Sigmoid colon (tissue), 7 donors: ENCODE results near the gene CAPN5. TPM values are rescaled to one million over a fixed set of nuclear protein-coding genes. Genes with fewer than 3 reads are reported as not detected.
A peak's percentile ranks its signal among the peaks of the same experiment; 100 is the strongest.

Experiments
- DNase-seq: peaks from one replicate; pipeline ENCODE4 v3.0.0-alpha.2; 2019
- H3K27ac ChIP-seq, 4 donors: fragments of 200-600 bp; sonication (generic); one replicate each; pipeline ENCODE4 v1.5.1; 2016 to 2019; ENCODE audit warnings: mild to moderate bottlenecking in 1 of 4
- H3K27me3 ChIP-seq, 3 donors: fragments of 200-600 bp; sonication (generic); one replicate each; pipeline ENCODE4 v1.5.1; 2019; ENCODE audit warnings: mild to moderate bottlenecking in 1 of 3
- H3K36me3 ChIP-seq, 4 donors: fragments of 200-600 bp; sonication (generic); one replicate each; pipeline ENCODE4 v1.5.1; 2016 to 2019
- H3K4me1 ChIP-seq, 4 donors: fragments of 200-600 bp; sonication (generic); one replicate each; pipeline ENCODE4 v1.5.1; 2017 to 2019
- H3K4me3 ChIP-seq, 4 donors: fragments of 200-600 bp; sonication (generic); one replicate each; pipeline ENCODE4 v1.5.1; 2017 to 2019; ENCODE audit warnings: mild to moderate bottlenecking in 2 of 4, moderate library complexity in 1 of 4
- H3K9me3 ChIP-seq, 4 donors: fragments of 200-600 bp in 3 of 4; sonication (generic) in 3 of 4; one replicate each; pipeline versions ENCODE4 v1.5.1 to v1.6.1; 2013 to 2019
- EP300 ChIP-seq, 4 donors: sonication (generic); formaldehyde crosslinking; IDR thresholded peaks; one replicate each; pipeline ENCODE4 v1.6.1; 2017; ENCODE audit warnings: antibody characterized with exemption in 4 of 4
- POLR2A ChIP-seq, 2 donors: fragments of 450-650 bp; IDR thresholded peaks; one replicate each; pipeline ENCODE4 v1.6.1; 2016; ENCODE audit warnings: antibody characterized with exemption in 2 of 2, mild to moderate bottlenecking in 2 of 2, moderate library complexity in 2 of 2
- POLR2AphosphoS5 ChIP-seq, 4 donors: sonication (generic); formaldehyde crosslinking; IDR thresholded peaks; one replicate each; pipeline ENCODE4 v1.6.1; 2017; ENCODE audit warnings: antibody characterized with exemption in 4 of 4
- WGBS, 2 donors: extraction: QIAGEN DNeasy Blood & Tissue Kit; methylation state at CpG; one replicate each; pipeline ENCODE4 v1.1.7; 2013; 5-methylcytosine and 5-hydroxymethylcytosine counted together
- intact Hi-C: fragments of 100-400 bp; cut with DNase I; formaldehyde crosslinking; loops from one replicate; pipeline ENCODE4 v1.15.1; 2023
- polyA plus RNA-seq, 3 donors: library from polyadenylated mRNA; stranded (reverse); fragments of 200-250 nt; gene quantifications; one replicate each; pipeline ENCODE4 v1.2.3, GENCODE V29; 2013
- total RNA-seq, 4 donors: library from RNA; depleted of rRNA; stranded (reverse); fragments of >200 nt; gene quantifications; one replicate each; pipeline ENCODE4 v1.1.0, GENCODE V29; 2016
- TF ChIP-seq, protein P1 (sequence below), 4 experiments: fragments of 450-650 bp in 3 of 4; fragments of 200-600 bp in 1 of 4; IDR thresholded peaks; one replicate each; pipeline ENCODE4 v1.5.1; 2016 to 2019; ENCODE audit warnings: antibody characterized with exemption in 4 of 4, mild to moderate bottlenecking in 3 of 4, moderate library complexity in 2 of 4
- donor health status: healthy with polysubstance abuse.
- donor health status: Bipolar disorder and iron deficiency.
- donor health status: healthy.

Gene CAPN5
- total and polyA plus RNA-seq, 7 donors, result 4.1 to 110 (median 12.5) TPM

DNA sequence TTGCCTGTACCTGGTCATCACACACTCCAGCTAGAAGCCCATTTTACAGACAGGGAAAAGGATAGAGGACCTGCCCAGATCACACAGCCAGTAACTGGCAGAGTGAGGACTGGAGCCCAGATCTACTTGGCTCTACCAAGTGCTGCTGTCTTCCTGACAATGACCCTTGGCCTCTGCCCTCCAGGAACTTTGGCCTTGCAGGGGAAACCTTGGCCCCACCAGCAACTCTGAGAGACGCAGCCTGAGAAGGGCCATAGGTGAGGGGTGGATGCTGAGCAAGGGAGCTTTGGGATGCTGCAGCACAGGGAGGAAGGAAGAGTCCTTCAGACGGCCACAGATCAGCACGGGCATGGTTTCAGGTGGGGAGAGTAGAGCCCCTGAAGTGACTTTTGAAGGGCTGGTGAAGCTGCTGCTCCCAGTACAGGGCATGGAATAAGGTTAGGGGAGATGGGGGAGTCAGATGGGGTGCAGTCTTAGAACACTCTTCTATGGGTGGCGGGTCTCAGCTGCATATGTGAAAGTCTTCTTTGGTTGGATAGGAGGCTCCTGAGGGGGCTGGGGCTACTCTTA lies 2.0 kb upstream of the CAPN5 start:
- no peaks in the 10 kb centered on the region for H3K27me3 ChIP-seq
- H3K4me1 ChIP-seq, result peaks cover 0 to 29% (median 22%) of the 10 kb centered on the region in 4 donors
- no peaks in the 10 kb centered on the region for H3K36me3 ChIP-seq
- H3K9me3 ChIP-seq, result no peaks in the 10 kb centered on the region
- intact Hi-C loops, result loop anchor here (10.0 kb wide), 2 partner anchors 410 to 620 kb away; partner anchors contain the start of genes EMSY and PAK1
- TF ChIP-seq, protein P1, sequence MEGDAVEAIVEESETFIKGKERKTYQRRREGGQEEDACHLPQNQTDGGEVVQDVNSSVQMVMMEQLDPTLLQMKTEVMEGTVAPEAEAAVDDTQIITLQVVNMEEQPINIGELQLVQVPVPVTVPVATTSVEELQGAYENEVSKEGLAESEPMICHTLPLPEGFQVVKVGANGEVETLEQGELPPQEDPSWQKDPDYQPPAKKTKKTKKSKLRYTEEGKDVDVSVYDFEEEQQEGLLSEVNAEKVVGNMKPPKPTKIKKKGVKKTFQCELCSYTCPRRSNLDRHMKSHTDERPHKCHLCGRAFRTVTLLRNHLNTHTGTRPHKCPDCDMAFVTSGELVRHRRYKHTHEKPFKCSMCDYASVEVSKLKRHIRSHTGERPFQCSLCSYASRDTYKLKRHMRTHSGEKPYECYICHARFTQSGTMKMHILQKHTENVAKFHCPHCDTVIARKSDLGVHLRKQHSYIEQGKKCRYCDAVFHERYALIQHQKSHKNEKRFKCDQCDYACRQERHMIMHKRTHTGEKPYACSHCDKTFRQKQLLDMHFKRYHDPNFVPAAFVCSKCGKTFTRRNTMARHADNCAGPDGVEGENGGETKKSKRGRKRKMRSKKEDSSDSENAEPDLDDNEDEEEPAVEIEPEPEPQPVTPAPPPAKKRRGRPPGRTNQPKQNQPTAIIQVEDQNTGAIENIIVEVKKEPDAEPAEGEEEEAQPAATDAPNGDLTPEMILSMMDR (IDR thresholded peaks at IDR 0.05), result no peak
- no peak for TF ChIP-seq EP300 (IDR thresholded peaks at IDR 0.05)
- peak; percentile 44 for DNase-seq
- no peak overlapping the region for H3K27ac ChIP-seq
- 91 to 92% methylated on average over 4 of the region's 4 CpGs for WGBS, 2 donors
- H3K4me3 ChIP-seq, result no peak overlapping the region

DNA sequence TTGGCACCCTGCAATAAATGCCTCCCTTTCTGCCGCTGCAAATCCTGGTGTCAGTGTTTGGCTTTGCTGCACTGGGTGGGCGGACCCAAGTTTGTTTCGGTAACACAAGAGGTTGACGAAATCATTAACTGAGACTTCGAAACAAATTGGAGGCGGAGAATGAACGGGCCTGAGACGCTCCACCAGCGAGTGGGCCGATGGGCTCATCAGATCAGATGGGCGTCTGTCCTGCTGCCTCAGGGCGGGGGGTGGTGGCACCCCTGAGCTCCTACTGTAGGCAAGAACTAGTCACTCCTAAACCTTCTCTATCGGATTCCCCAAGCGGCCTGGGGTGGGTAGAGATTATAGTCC lies 918 bp upstream of the CAPN5 start:
- H3K27ac ChIP-seq, result peak overlapping the region; percentile 85 to 97 (median 94)
- H3K4me3 ChIP-seq, result peak overlapping the region; percentile 56 to 77 (median 66)
- H3K9me3 ChIP-seq, result no peaks in the 10 kb centered on the region
- peaks cover 0 to 29% (median 22%) of the 10 kb centered on the region in 4 donors for H3K4me1 ChIP-seq
- 26 to 37% methylated on average over 14 of the region's 14 CpGs for WGBS, 2 donors
- no peaks in the 10 kb centered on the region for H3K27me3 ChIP-seq
- TF ChIP-seq POLR2AphosphoS5 (IDR thresholded peaks at IDR 0.05), result peak; percentile 5 to 55 (median 43)
- TF ChIP-seq, protein P1 (IDR thresholded peaks at IDR 0.05), result no peak
- peak in 1 of 2 donors; percentile 29 for TF ChIP-seq POLR2A (IDR thresholded peaks at IDR 0.05)
- peak; percentile 81 for DNase-seq
- intact Hi-C loops, result loop anchor here (10.0 kb wide), 2 partner anchors 409 to 621 kb away; partner anchors contain the start of genes EMSY and PAK1
- no peaks in the 10 kb centered on the region for H3K36me3 ChIP-seq

DNA sequence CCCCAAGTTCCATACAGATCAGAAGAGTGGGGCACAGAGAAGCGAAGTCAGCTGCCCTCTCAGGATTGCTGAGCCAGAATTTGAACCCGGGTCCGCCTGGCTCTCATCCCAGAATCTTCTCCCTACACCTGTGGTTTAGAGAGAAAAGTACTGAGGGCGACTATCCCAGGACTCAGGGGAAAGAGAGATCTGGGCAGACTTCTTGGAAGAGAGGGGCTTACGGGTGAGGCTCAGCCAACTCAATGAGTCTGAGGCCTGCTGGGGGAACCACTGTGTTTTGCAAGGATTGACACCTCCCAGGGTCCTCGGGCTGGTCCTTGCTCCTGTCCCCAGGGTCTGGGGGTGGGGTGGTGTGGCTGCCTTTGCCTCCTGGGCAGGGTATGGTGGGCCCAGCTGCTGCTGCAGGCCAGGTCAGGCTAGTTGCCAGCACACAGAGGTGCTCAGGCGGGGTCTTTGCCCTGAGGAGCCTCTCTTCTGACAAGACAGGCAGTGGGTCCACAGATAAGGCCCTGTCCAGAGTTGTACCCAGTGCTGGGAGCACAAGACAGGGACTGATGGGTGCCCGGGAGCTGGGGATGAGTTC lies 1.2 kb downstream of the CAPN5 start:
- peak; percentile 67 for DNase-seq
- intact Hi-C loops, result loop anchor here (10.0 kb wide), 2 partner anchors 407 to 623 kb away; partner anchors contain the start of genes EMSY and PAK1
- Histone ChIP-seq H3K4me3 (peak overlapping the region in 3 of 4 donors; percentile 56 to 77 (median 72)), H3K27me3 (no peaks in the 10 kb centered on the region), H3K4me1 (peaks cover 0 to 40% (median 38%) of the 10 kb centered on the region in 4 donors), H3K27ac (peak overlapping the region in 3 of 4 donors; percentile 28 to 93 (median 85)), H3K9me3 (no peaks in the 10 kb centered on the region), H3K36me3 (no peaks in the 10 kb centered on the region)
- TF ChIP-seq EP300 (IDR thresholded peaks at IDR 0.05) (no peak), POLR2AphosphoS5 (IDR thresholded peaks at IDR 0.05) (no peak), POLR2A (IDR thresholded peaks at IDR 0.05) (no peak)
- TF ChIP-seq, protein P1 (IDR thresholded peaks at IDR 0.05), result no peak
- 22 to 72% methylated on average over 8 of the region's 8 CpGs for WGBS, 2 donors

DNA sequence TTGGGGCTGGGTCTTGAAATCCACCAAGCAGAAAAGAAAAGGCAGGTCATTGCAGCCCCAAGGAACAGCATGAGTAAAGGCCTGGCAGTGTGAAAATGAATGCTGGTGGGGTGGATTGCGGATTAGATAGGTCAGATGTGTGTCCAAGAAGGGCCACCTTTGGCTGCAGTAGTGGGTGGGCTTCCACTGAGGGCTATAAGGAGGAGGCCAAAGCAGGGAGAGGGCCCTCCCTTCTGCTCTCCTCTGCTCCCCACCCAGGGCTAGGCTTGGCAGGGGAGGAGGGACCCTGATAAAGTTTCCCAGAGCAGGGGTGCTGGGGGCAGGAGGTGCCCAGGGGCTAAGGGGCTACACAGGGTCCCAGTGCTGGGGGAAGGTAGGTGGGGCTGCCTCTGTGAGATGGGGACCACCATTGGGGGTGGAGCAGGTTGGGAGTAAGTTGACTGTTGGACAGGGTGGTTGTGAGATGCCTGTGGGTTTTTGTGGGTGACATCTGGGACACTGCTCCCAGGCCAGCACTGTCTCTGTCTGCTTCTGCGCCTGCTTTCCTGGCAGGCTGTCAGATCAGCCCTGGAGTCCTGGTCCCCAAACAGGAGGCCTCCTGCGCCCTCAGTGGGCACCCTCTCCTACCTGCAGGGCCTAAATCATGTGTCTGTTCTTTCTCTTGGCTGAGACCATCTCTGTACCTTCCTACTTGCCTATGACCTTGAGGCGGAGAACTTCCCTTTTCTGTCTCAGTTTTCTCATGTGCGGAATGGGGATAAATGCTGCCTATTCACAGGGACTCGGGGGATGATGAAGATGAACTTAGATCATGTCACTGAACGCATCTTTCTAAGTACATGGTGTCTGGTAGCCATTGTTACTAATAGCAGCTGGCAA lies 1.9 kb downstream of the CAPN5 start:
- peak; percentile 58 for DNase-seq
- intact Hi-C loops, result loop anchor here (10.0 kb wide), 2 partner anchors 406 to 624 kb away; partner anchors contain the start of genes EMSY and PAK1

More for the DNA sequence above, 1.9 kb downstream of the CAPN5 start:
- Histone ChIP-seq H3K27me3 (no peaks in the 10 kb centered on the region), H3K4me3 (no peak overlapping the region), H3K4me1 (peaks cover 0 to 48% (median 45%) of the 10 kb centered on the region in 4 donors), H3K36me3 (no peaks in the 10 kb centered on the region), H3K27ac (peak overlapping the region in 2 of 4 donors; percentile 9 to 36), H3K9me3 (no peaks in the 10 kb centered on the region)
- no peak for TF ChIP-seq EP300 (IDR thresholded peaks at IDR 0.05)
- TF ChIP-seq POLR2A (IDR thresholded peaks at IDR 0.05), result no peak
- 75 to 87% methylated on average over 7 of the region's 7 CpGs for WGBS, 2 donors
